ENCODE measurements around the gene MORN2.

The MORN2 gene

GRCh38 chr2:38892819-38893218 is 17.0 kb downstream of the MORN2 start:
- DNase-seq, result no peak

DNA sequence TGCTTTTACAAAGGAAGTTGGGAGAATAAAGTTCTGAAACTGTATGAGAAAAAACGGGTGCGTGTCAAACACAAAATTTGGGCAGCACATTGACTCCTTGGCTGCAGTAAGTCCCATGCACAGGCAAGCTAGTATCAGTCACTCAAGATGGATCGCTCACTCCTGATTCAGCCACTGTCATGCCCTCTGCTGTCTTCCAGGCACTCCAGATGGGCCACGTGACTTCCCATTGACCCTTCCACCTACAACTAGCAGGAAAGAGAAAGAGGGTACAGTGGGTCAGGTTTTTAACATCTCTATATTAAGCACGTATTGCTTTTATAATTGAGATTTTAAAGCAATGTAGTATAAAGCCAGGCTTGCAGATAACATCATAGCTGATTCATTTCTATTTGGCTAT is 22.5 kb downstream of the MORN2 start:
- DNase-seq, result no peak

DNA sequence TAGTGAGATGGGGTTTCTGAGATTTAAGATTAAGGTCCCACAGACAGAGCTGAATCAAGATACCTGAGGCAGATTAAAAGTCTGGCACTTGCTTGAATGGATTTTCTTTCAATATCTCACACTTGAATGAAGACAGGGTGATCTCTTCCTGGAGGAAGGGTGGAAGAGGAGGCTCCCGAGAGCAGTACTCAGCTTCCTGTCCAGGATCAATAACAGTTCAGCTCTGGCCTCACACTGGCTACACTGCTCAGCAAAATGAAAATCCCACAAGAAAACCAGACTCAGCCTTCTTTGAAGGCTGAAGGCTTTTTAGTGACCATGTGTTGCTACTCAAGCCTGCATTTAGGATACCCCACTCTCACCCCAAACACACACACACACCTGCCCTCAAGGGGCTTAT is 24.9 kb downstream of the MORN2 start:
- no peak for DNase-seq

DNA sequence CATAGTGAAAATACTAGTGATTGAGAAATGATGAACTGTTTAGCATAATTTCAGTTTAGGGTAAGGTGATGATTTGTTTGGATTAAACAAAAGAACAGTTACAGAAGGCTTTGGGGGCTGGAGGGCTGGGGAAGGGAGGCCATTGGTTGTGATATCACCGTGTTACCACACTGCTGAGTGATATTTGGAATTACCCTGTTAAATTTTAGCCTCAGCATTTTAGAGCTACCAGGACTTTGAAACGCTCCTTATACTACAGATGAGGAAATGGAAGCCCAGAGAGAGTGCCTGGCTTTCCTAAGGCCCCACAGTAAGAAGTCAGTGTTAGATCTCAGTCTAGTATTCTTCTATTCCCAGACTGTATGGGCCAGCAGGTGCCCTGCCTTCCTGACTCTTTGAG is 29.5 kb downstream of the MORN2 start:
- DNase-seq, result no peak

GRCh38 chr2:38907242-38907641 is 31.5 kb downstream of the MORN2 start:
- DNase-seq, result no peak

GRCh38 chr2:38907743-38908562 is 32.2 kb downstream of the MORN2 start:
- DNase-seq, result no peak

DNA sequence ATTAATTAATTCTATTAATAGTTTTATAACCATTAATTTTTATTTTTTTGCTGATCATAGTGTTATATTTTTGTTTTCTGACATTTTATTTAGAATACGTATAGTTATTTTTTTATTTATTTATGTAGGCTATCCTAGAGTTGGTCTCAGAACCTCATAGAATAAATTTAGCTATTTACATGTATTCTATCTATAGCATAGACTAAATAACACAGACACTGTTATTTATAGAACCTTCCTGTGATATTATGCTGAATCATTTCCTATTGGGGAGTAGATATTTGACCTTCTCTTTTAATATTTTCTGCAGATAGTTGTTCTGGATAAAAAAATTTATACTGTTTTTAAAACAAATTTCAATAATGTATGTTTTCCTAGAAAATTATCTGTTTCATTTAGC is 34.1 kb downstream of the MORN2 start:
- no peak for DNase-seq

DNA sequence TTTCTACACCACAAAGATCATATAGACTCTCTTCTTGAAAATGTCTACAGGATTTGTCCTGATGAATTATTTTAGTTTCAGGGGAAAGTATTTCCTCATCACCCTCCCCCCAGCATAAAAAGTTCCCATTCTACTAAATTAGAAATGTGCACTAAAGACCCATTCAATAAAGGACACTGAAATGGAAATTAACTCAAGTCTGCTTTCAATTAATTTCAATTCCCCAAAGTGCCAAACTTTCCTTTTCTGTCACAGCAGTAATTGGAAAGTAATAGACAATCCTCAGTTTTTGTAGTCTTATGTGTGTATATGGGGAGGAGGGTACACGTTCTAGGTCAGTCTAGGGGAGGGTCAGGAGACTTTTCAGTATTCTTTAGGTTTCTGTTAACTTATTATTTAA is 35.4 kb downstream of the MORN2 start:
- no peak for DNase-seq

DNA sequence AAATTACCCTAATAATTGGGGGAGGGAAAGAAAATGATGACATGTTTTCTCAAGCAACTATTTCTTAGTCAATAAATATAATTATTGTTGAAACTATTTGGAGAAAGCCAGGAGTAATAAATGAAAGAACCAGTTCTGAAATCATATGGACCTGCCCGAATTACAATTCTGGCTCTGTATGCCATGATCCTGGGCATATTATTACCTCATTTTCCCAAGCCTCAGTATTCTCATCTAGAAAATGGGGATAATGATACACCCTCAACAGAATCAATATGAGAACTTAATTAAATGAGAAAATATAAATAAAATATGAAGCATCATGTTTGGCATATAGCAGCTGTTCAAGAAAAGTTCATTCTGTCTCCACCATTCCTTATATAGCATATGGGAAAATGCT is 36.8 kb downstream of the MORN2 start:
- no peak for DNase-seq

GRCh38 chr2:38922389-38922788 is 46.6 kb downstream of the MORN2 start:
- no peak for DNase-seq

DNA sequence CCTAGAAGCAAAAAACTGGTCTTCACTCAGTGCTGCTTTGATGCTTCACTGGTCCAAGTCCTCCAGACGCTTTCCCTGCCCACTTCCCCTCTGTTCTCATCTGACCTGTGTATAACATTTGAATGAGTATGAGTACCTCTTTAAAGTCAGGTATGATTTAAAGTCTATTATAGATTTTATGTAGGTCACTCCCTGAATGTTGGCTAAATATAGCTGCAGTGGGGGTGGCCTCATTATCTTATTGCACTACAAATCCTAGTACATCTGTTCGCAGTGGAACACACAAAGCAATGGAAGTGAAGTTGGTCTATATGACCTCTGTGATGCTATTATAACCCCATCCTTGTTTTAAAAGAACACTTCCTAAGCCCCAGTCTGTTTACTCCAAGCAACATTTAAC is 47.1 kb downstream of the MORN2 start:
- no peak for DNase-seq

- no peak for DNase-seq
Measured at GRCh38 chr2:38925982-38926381, 50.2 kb downstream of the MORN2 start.

- no peak for DNase-seq
Measured at GRCh38 chr2:38930600-38930999, 54.8 kb downstream of the MORN2 start.
